ACC112 (cell line): ENCODE data around the gene RPL22.

ENCODE experiments used
- H2AFZ ChIP-seq: fragments of 200-600 bp; sonication (generic); one replicate; pipeline ENCODE4 v1.6.0; 2017; ENCODE audit warnings: antibody characterized with exemption, low read length; ENCODE audit not compliant: unreplicated experiment
- H3K27ac ChIP-seq: fragments of 200-600 bp; sonication (generic); 2 replicates; pipeline ENCODE4 v1.5.1; 2014; ENCODE audit warnings: low read depth, mild to moderate bottlenecking, antibody characterized with exemption, low read length, moderate library complexity
- H3K27me3 ChIP-seq: fragments of 200-600 bp; sonication (generic); 2 replicates; pipeline ENCODE4 v1.6.1; 2014; ENCODE audit warnings: mild to moderate bottlenecking, antibody characterized with exemption, low read length, moderate library complexity, mixed read lengths; ENCODE audit not compliant: insufficient read depth
- H3K36me3 ChIP-seq: fragments of 200-600 bp; sonication (generic); 2 replicates; pipeline ENCODE4 v1.6.1; 2016; ENCODE audit warnings: mild to moderate bottlenecking, antibody characterized with exemption, low read length, moderate library complexity, mixed read lengths; ENCODE audit not compliant: insufficient read depth
- H3K4me1 ChIP-seq: fragments of 200-600 bp; sonication (generic); one replicate; pipeline ENCODE4 v1.6.1; 2016; ENCODE audit warnings: low read length, mixed read lengths; ENCODE audit not compliant: insufficient read depth, unreplicated experiment, control insufficient read depth
- H3K4me3 ChIP-seq: fragments of 200-600 bp; sonication (generic); 2 replicates; pipeline ENCODE4 v1.5.1; 2014; ENCODE audit warnings: mild to moderate bottlenecking, low read depth, low read length
- H3K79me2 ChIP-seq: fragments of 200-600 bp; sonication (generic); one replicate; pipeline ENCODE4 v1.6.0; 2016; ENCODE audit warnings: low read length; ENCODE audit not compliant: control insufficient read depth, unreplicated experiment, insufficient read depth

RPL22 gene

DNA sequence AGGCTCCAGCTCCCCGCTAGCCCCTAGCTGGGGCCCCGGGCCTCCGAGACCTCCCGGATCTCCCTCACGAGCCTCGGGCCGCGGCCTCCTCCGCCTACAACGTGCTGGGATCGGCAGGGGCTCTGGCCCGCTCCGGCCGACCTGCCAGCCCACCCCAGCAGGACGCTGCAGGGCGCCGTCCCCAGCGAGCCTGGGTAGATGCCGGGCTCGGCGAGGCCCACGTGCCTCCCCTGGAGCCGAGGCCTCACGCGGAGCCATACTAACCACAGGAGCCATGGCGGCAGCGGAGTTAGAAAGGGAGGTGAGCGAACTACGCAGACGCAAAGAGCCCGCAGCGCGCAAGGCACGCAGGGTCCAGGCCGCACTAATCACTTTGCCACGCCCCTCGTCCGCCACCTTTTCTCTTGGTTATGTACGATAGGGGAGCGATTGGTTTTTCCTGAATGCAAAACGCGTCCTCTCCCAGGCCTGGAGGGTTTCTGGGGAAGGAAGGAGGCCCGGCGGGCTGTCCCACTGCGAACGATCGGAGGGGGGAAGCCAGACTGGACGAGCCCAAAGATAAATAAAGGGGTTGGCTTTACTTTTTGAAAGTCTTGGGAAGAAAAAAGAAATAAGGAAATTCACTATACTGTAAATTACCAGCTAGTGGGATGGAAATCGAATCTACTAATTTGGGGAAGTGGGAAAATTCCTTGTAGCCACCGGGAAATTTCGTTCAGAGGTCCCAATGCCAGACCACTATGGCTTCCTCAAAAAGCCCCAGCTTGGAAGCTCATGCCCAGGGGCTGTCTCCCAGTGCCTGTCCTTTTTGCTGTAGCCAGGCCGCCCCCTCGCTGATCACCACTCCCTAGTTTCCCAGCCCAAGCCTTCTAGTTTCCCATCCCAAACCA, at the start of gene RPL22:
Gene RPL22 (minus strand): TSS at position 298 of the 890 bp plus-strand sequence. CDS start 22 bp downstream, at position 276.
- Histone ChIP-seq H2AFZ (peak within 1 kb of the TSS; percentile 84), H3K36me3 (peaks cover 12% of the 10 kb centered on the region), H3K27me3 (no peaks in the 10 kb centered on the region), H3K27ac (peak within 1 kb of the TSS; percentile 74), H3K4me3 (peak within 1 kb of the TSS; percentile 84), H3K4me1 (peaks cover 18% of the 10 kb centered on the region), H3K79me2 (peaks cover 39% of the 10 kb centered on the region)

DNA sequence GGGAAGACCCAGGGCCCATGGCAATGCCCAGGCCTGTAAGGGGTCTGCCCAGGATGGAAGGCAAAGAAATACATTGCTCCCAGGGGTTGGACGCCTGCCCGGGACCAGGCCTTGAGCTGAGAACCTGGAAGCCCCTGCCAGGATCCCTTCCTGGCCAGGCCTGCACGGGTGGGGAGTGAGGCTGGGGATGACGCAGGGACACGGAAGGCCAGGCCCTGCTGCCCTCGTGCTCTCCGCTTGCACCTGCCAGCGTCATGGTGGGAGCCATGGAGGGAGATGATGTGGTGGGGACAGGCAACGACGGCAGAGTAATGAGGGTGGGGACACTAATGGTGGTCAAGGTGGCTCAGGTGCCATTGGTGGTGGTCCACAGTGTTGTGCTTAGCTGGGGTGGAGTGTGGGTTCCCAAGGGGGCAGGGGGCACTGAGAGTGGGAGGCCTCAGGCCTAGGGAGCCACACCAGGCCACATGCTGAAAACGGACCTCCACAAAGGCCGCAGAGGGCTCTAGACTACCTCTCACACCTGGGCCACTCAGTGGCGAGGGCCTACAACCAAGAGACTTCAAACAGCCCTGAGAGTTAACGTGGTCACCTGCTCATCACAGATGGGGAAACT, 48.9 kb upstream of the RPL22 start:
- H3K27ac ChIP-seq = no peak overlapping the region
- no peaks in the 10 kb centered on the region for H3K4me1 ChIP-seq
- H3K4me3 ChIP-seq = no peak overlapping the region
- no peaks in the 10 kb centered on the region for H3K79me2 ChIP-seq
- no peak overlapping the region for H2AFZ ChIP-seq
- no peaks in the 10 kb centered on the region for H3K36me3 ChIP-seq
- peaks cover 48% of the 10 kb centered on the region for H3K27me3 ChIP-seq

DNA sequence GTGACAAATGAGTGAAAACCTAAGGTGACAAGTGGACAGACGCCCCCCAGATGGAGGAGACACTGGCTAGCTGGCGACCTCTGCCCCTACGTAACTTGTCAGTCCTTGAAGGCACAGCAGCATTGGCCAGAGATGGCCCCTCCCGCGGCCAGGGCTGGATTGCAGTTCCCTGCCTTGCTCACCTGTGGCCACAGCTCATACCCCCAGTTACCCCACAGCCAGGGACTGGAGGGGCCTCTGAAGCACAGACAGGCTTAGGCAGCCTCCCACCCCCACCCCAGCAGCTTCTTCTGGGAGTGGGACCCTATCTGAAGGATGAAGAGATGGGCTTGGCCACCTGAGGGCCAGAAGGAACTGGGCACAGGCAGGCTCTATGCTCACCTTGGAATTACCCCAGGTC, 48.3 kb upstream of the RPL22 start:
- Histone ChIP-seq H2AFZ (no peak overlapping the region), H3K4me1 (no peaks in the 10 kb centered on the region), H3K36me3 (no peaks in the 10 kb centered on the region), H3K4me3 (no peak overlapping the region), H3K27me3 (peaks cover 54% of the 10 kb centered on the region), H3K79me2 (no peaks in the 10 kb centered on the region), H3K27ac (no peak overlapping the region)

DNA sequence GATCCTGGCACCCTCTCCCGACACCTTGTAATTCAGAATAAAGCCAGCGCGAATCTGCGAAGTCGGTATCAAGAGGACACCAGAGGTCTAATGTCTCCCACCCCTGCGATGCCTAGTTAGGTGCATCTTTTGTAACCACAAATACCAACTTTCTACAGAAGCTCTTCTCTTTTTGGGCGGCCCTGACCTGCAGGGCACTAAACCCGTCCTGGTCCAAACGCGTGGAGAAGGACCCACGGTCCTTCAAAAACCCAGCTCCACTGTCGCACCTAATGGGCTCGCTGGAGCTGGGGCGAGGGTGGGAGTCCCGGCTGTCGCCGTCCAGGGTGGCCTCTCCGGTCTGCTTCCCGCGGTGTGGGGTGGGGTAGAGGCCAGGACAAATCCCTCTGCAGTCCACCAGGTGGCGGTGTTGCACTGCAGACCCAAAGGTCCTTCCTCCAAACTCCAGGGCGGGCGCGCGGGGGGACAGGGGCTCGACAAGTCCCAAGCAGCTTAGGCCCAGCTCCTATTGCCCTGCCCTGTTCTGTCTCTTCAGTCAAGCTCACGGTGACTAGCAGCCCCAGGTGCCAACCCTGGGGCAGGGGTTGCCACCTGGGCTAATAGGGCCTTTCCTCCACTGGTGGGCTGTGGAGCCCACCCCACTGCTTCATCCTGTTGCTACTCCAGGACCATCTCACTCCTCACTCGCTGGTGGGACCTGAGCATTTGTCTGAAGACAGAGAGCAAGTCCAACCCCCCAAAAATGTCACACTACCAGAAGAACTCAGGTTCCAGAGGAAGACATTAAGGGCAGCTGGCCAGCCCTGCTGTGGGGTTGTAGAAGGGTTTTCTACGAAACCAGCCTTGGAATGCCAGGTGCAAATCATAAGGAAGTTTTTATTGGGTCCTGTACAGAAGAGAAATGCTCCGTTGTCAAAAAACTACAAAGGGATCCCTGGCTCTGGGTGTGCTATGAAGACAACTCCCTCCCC, 47.4 kb upstream of the RPL22 start:
- Histone ChIP-seq H3K4me3 (no peak overlapping the region), H3K79me2 (no peaks in the 10 kb centered on the region), H3K36me3 (no peaks in the 10 kb centered on the region), H3K4me1 (no peaks in the 10 kb centered on the region), H3K27me3 (peaks cover 63% of the 10 kb centered on the region), H3K27ac (no peak overlapping the region), H2AFZ (no peak overlapping the region)

DNA sequence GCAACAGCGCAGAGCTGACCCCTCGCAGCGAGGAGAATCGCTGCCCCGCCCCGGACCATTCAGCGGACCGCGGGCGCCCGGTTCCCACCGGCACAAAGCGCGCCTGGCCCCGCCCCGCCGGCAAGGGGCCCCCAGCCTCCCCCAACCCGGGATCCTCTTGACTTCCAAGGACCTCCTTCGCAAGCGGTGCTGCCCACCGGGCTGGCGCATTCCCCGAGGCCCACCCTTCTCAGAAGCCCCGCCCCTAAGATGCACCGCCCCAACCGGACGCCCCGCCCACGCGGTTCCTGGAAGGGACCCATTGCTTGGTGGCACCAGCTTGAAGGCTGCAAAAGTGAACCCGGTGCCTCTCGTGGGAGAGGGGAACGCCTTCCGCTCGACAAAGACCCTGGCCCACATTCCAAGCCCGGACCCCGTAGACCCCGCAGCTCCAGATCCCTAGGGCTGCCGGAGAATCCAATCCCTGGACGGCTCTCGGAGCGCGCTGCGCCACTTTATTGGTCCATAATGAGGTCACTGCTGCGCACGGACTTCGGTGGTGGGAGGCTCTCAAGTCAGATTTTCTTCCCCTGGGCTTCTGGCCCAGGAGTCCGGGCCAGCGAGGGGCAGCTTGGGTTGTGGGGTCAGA, 46.6 kb upstream of the RPL22 start:
- H3K4me3 ChIP-seq = peak overlapping the region; percentile 58
- H3K36me3 ChIP-seq = no peaks in the 10 kb centered on the region
- no peaks in the 10 kb centered on the region for H3K4me1 ChIP-seq
- H3K79me2 ChIP-seq = no peaks in the 10 kb centered on the region
- H3K27ac ChIP-seq = no peak overlapping the region
- no peak overlapping the region for H2AFZ ChIP-seq
- peaks cover 71% of the 10 kb centered on the region for H3K27me3 ChIP-seq

DNA sequence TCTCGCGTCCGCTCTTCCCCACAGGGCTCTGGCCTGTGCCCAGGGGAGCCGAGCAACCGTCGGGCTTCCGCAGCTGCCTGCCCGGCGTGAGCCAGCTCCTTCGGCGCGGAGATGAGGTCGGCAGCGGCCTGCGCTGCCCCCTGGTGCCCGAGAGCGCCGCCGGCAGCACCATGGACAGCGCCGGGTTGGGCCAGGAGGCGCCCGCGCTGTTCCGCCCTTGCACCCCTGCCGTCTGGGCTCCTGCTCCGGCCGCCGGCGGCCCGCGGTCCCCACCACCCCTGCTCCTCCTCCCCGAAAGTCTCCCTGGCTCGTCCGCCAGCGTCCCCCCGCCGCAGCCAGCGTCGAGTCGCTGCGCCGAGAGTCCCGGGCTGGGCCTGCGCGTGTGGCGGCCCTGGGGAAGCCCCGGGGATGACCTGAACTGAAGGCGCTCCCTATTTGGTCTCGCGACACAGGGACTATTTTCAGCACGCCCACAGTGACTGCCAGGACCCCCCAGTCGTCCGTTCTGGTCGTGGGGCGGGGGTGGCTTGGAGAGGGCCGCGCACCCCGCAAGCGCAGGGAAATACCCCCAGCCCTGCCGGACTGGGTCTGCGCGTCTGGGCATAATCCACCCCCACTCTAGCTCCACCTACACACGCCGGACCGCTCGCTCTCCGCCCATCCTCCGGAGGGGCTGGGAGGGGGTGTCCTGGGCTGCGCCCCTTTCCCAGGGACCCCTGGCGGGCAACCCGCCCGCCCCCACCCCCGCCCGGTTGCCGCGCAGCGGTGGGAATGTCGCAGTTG, 45.9 kb upstream of the RPL22 start:
- Histone ChIP-seq H3K79me2 (no peaks in the 10 kb centered on the region), H3K27ac (no peak overlapping the region), H2AFZ (no peak overlapping the region), H3K4me3 (peak overlapping the region; percentile 58), H3K27me3 (peaks cover 75% of the 10 kb centered on the region), H3K36me3 (no peaks in the 10 kb centered on the region), H3K4me1 (no peaks in the 10 kb centered on the region)

DNA sequence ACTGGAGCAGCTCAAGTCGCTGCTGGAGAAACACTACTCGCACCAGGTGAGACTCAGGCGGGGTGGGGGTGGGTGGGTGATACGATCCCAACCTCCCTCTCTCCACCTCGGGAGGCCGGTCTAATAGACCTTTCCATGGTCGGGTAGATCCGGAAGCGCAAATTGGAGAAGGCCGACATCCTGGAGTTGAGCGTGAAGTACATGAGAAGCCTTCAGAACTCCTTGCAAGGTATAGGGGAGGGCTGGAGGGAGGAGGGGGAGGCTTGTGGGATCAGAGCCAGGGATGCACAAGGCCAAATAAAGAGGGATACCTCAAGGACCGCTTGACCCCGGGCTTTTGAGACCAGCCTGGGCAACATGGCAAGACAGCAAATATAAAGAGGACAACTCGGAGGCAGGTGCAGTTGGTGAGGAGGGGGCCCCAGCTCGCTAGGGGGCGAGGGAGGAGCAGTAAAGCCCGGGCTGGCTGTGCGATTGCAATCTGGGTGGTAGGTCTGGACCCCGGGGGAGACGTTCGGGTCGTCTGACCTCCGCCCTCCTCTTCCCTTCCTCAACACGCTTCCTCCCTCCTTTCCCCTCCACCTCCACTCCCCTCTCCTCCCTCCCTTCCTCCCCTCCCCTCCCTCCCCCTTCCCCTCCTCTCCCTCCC, 45.1 kb upstream of the RPL22 start:
- peaks cover 69% of the 10 kb centered on the region for H3K27me3 ChIP-seq
- no peaks in the 10 kb centered on the region for H3K79me2 ChIP-seq
- no peak overlapping the region for H3K27ac ChIP-seq
- no peaks in the 10 kb centered on the region for H3K4me1 ChIP-seq
- no peak overlapping the region for H3K4me3 ChIP-seq
- no peaks in the 10 kb centered on the region for H3K36me3 ChIP-seq
- H2AFZ ChIP-seq = no peak overlapping the region

DNA sequence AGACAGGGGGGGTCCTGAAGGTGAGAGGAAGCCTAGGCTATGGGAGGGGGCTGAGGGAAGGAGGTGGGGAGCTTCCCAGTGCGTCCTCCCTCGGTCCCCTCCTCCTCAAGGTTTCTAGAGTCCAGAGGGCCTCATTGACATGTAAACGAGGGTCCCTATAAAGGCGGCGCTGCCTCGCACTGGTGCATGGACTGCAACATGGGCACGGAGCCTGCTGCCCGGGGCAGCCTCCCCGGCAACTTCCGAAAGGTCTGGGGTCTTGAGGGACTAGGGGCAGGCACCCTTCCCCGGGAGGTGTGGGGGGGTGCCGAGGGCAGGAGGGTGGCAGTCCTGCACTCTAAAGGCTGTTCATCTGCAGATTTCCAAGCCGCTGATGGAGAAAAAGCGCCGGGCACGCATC, 44.6 kb upstream of the RPL22 start, which contains the start of gene HES3:
Gene HES3 (plus strand): TSS at position 187 of the 400 bp plus-strand sequence. CDS start 187 bp downstream, at position 374.
- H3K4me3 ChIP-seq = no peak within 1 kb of the TSS
- H2AFZ ChIP-seq = no peak within 1 kb of the TSS
- no peaks in the 10 kb centered on the region for H3K79me2 ChIP-seq
- H3K27ac ChIP-seq = no peak within 1 kb of the TSS
- no peaks in the 10 kb centered on the region for H3K4me1 ChIP-seq
- peaks cover 65% of the 10 kb centered on the region for H3K27me3 ChIP-seq
- no peaks in the 10 kb centered on the region for H3K36me3 ChIP-seq

DNA sequence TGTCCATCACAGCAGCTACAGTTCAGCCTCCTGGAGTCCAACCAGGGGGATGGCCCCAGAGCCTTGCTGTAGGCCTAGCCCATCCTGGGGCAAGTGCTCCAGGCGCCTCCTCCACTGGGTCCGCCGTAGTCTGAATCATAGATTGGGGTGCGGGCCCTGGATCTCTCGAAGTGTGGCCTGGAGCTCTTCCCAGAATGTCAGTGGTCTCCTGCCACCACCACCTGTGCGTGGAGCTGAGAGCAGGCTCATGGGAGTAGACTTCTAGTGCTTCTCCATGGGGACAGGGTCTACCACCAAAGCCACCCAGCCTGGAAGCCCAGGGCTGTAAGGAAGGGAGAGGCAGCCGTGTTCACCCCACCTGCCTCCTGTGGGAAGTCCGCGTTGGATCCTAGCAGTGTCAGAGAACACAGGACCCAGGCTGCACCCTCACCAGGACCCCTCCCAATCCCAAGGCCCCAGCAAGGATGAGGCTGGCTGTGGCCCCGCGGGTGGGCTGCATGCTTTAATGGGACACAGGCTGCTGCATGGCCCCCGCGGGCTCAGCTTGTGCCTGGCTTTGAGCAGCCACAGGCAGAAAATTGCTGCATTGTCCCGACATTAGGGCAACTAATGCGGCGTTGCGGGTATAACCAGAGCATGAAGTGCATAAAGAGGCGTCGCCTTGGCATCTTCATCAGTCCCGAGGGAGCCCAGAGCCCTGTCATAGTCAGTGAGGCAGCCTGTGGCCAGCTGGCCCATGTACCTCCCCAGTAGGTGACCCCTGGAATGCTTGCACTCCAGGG, 43.8 kb upstream of the RPL22 start:
- Histone ChIP-seq H3K36me3 (no peaks in the 10 kb centered on the region), H2AFZ (no peak overlapping the region), H3K79me2 (no peaks in the 10 kb centered on the region), H3K4me3 (no peak overlapping the region), H3K27me3 (peaks cover 58% of the 10 kb centered on the region), H3K27ac (no peak overlapping the region), H3K4me1 (no peaks in the 10 kb centered on the region)
